Mucosa of descending colon (tissue), 3 donors: Measurements from ENCODE around the gene HCFC1R1. TPM values are rescaled to one million over a fixed set of nuclear protein-coding genes. Genes with fewer than 3 reads are reported as not detected.

Experiments
- ATAC-seq: fragments of 200-7000 bp; cut with Tn5 transposase; one replicate; pipeline ENCODE4 v1.9.1; 2020; ENCODE audit warnings: mild to moderate bottlenecking, moderate library complexity
- DNase-seq, 3 donors: peaks; one replicate each; pipeline ENCODE4 v3.0.0-alpha.2; 2020
- H3K36me3 ChIP-seq: fragments of 200-600 bp; one replicate; pipeline ENCODE4 v1.8.0; 2021; ENCODE audit warnings: low read depth, mild to moderate bottlenecking
- H3K4me1 ChIP-seq: fragments of 200-600 bp; one replicate; pipeline ENCODE4 v1.8.0; 2021; ENCODE audit warnings: low read depth, mild to moderate bottlenecking
- H3K4me3 ChIP-seq: fragments of 200-600 bp; one replicate; pipeline ENCODE4 v1.8.0; 2021; ENCODE audit warnings: mild to moderate bottlenecking
- H3K9me3 ChIP-seq: fragments of 200-600 bp; one replicate; pipeline ENCODE4 v1.8.0; 2021; ENCODE audit warnings: mild to moderate bottlenecking
- intact Hi-C, 2 donors: fragments of 100-400 bp; cut with DNase I in 1 of 2; cut with micrococcal nuclease in 1 of 2; formaldehyde crosslinking; loops; one replicate each; pipeline versions ENCODE4 v1.11.0 to v1.11.1; 2022; cut with DNase I, micrococcal nuclease
- total RNA-seq, 3 donors: library from RNA; stranded (reverse); fragmentation: NEBNext Ultra II Directional in 2 of 3; extraction: Animal tissue kit (Norgen Biotek cat#: 25700) in 2 of 3; gene quantifications; one replicate each; pipeline versions ENCODE4 v1.2.1 to v1.2.4, GENCODE V29; 2021 to 2023
- TF ChIP-seq, protein P1 (sequence below): fragments of 200-600 bp; IDR thresholded peaks from one replicate; pipeline ENCODE4 v1.8.0; 2022; ENCODE audit warnings: antibody characterized with exemption, mild to moderate bottlenecking
- donor health status: DM: no; HTN: no; CAD: no; lungs with moderate emphysema.
- donor health status: DM: no; HTN: no; CAD: no.
- donor health status: DM: no; HTN: yes; CAD: no.

HCFC1R1 gene
- total RNA-seq, 3 donors from 2014 or later = 19.7 to 33.3 (median 26.5) TPM

GRCh38 chr16:2973093-2973492, 50.6 kb downstream of the HCFC1R1 start:
- TF ChIP-seq, protein P1, sequence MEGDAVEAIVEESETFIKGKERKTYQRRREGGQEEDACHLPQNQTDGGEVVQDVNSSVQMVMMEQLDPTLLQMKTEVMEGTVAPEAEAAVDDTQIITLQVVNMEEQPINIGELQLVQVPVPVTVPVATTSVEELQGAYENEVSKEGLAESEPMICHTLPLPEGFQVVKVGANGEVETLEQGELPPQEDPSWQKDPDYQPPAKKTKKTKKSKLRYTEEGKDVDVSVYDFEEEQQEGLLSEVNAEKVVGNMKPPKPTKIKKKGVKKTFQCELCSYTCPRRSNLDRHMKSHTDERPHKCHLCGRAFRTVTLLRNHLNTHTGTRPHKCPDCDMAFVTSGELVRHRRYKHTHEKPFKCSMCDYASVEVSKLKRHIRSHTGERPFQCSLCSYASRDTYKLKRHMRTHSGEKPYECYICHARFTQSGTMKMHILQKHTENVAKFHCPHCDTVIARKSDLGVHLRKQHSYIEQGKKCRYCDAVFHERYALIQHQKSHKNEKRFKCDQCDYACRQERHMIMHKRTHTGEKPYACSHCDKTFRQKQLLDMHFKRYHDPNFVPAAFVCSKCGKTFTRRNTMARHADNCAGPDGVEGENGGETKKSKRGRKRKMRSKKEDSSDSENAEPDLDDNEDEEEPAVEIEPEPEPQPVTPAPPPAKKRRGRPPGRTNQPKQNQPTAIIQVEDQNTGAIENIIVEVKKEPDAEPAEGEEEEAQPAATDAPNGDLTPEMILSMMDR = no peak
- Histone ChIP-seq H3K4me3 (no peak overlapping the region), H3K4me1 (peaks cover 8% of the 10 kb centered on the region), H3K36me3 (no peaks in the 10 kb centered on the region), H3K9me3 (no peaks in the 10 kb centered on the region)
- DNase-seq (no peak), ATAC-seq (no peak)
- intact Hi-C loops = no loop called here

Other genes with a start within 250 kb of the HCFC1R1 start
- gene ELOB, start 246.7 kb downstream of the HCFC1R1 start, total RNA-seq = 100 to 1,000 TPM; 231 to 296 (median 285) TPM
- gene PRSS33, start 236.4 kb downstream of the HCFC1R1 start, total RNA-seq = not detected
- not detected for gene PRSS41, start 225.5 kb downstream of the HCFC1R1 start, total RNA-seq
- gene PRSS21, start 206.7 kb downstream of the HCFC1R1 start, total RNA-seq = 1 to 10 TPM in 1 of 3 donors, under 1 TPM in 2; 0.51 to 4.1 (median 0.58) TPM
- 10 to 100 TPM in 2 of 3 donors, 1 to 10 TPM in 1; 6.8 to 40.7 (median 24.3) TPM for gene ZG16B, start 193.6 kb downstream of the HCFC1R1 start, total RNA-seq
- gene PRSS22, start 165.8 kb downstream of the HCFC1R1 start, total RNA-seq = 10 to 100 TPM in 1 of 3 donors, 1 to 10 TPM in 2; 1.6 to 29.0 (median 1.9) TPM
- 10 to 100 TPM; 23.3 to 26.9 (median 25.3) TPM for gene FLYWCH2, start 140.7 kb downstream of the HCFC1R1 start, total RNA-seq
- gene FLYWCH1, start 112.0 kb downstream of the HCFC1R1 start, total RNA-seq = 10 to 100 TPM; 26.6 to 46.0 (median 34.3) TPM
- gene KREMEN2, start 59.7 kb downstream of the HCFC1R1 start, total RNA-seq = 1 to 10 TPM in 2 of 3 donors, under 1 TPM in 1; 0.22 to 1.7 (median 1.3) TPM
- 10 to 100 TPM in 1 of 3 donors, 1 to 10 TPM in 2; 4.2 to 16.1 (median 8.0) TPM for gene PAQR4, start 54.6 kb downstream of the HCFC1R1 start, total RNA-seq
- 10 to 100 TPM in 1 of 3 donors, 1 to 10 TPM in 2; 3.1 to 20.0 (median 6.9) TPM for gene PKMYT1, start 43.5 kb downstream of the HCFC1R1 start, total RNA-seq
- gene CLDN9, start 11.0 kb downstream of the HCFC1R1 start, total RNA-seq = under 1 TPM; 0.14 to 0.61 (median 0.47) TPM
- gene CLDN6, start 5.8 kb downstream of the HCFC1R1 start, total RNA-seq = not detected
- gene TNFRSF12A, start 3.6 kb downstream of the HCFC1R1 start, total RNA-seq = 1 to 10 TPM; 5.4 to 8.6 (median 6.7) TPM
- gene THOC6, start 93 bp upstream of the HCFC1R1 start, total RNA-seq = 10 to 100 TPM; 23.7 to 26.0 (median 25.7) TPM
- gene BICDL2, start 13.0 kb upstream of the HCFC1R1 start, total RNA-seq = 100 to 1,000 TPM in 1 of 3 donors, 10 to 100 TPM in 2; 49.1 to 102 (median 75.5) TPM
- 1 to 10 TPM in 2 of 3 donors, under 1 TPM in 1; 0.69 to 4.0 (median 2.1) TPM for gene MMP25, start 22.6 kb upstream of the HCFC1R1 start, total RNA-seq
- gene IL32, start 41.7 kb upstream of the HCFC1R1 start, total RNA-seq = 100 to 1,000 TPM; 394 to 627 (median 413) TPM
- gene ZSCAN10, start 75.4 kb upstream of the HCFC1R1 start, total RNA-seq = not detected
- gene ZNF205, start 88.6 kb upstream of the HCFC1R1 start, total RNA-seq = 10 to 100 TPM in 2 of 3 donors, 1 to 10 TPM in 1; 8.5 to 10.2 (median 10.2) TPM
- gene ZNF213, start 111.1 kb upstream of the HCFC1R1 start, total RNA-seq = 10 to 100 TPM; 10.3 to 18.1 (median 14.1) TPM
- gene OR1F1, start 164.3 kb upstream of the HCFC1R1 start, total RNA-seq = not detected
- gene ZNF200, start 211.2 kb upstream of the HCFC1R1 start, total RNA-seq = 1 to 10 TPM; 6.6 to 8.0 (median 8.0) TPM
- gene MEFV, start 232.7 kb upstream of the HCFC1R1 start, total RNA-seq = 1 to 10 TPM in 2 of 3 donors, under 1 TPM in 1; 0.61 to 2.2 (median 1.6) TPM